GM21423 (cell line): Measurements from ENCODE around the gene RPRD1B.
A peak's percentile ranks its signal among the peaks of the same experiment; 100 is the strongest.

Experiments used
- ATAC-seq: cut with Tn5 transposase; IDR thresholded peaks from one replicate; pipeline ENCODE4 v1.9.1; 2021; ENCODE audit warnings: mild to moderate bottlenecking, moderate library complexity; ENCODE audit not compliant: unreplicated experiment

RPRD1B gene

DNA sequence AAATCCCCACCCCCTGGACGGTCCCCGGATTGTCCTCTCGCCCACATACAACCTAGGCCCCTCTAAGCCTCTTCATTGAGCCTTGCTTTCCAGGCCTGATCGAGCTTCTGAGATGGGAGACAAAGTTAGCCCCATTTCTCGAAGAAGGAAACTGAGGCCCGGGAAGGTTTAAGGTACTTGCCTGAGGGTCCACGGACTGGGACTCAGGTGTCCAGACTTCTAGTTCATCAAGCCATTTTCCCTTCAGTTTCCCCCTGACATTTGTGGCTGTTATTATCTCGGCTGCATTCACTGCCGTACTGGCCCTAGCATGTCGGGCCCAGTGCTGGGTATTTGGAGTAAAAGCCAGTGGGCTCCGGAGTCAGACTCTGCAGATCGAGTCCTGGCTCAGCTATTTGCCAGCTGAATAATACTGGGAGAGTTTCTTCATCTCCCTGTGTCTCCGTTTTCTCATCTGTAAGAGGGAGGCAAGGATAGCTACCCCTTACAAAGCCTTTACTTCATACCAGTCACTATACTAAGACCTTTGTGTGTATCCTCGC lies 633 bp downstream of the RPRD1B start:
- ATAC-seq, result peak; percentile 3

DNA sequence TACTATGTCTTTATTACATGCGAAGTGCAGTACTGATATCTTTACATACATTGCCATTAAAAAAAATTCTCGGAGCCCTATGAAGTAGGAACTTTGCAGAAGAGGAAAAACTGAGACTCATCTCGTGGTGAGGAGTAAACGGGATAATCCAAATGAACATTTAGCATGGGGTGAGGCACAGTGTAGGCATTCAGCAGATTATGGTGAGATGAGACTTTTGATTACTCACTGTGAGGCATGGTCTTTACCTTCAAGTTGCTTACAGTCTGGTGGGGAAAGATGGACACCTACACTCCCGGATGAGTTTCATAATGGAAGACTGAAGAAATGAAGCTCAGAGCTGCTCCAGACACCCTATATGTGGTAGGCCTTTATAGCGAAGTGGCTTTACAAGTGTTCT lies 1.4 kb downstream of the RPRD1B start:
- no peak for ATAC-seq

DNA sequence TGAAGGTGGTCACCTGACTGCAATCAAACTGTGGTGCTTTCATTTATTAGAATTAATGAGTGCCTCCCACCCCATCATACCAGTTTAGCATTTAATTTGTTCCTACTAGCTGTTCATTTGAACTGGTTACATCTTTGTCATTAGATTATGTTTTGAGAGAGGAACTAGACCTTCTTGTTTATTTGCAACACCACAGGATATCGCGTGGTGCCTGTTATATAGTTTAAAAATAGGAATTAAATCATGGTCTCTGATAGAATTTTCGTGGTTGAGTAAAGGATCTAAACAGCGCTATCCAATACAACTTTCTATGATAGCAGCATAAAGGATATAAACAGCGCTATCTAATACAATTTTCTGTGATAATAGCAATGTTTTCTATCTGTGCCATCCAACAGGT lies 2.8 kb downstream of the RPRD1B start:
- ATAC-seq, result no peak

- no peak for ATAC-seq
These were observed 6.7 kb downstream of the RPRD1B start for GRCh38 chr20:38040276-38040675.

- ATAC-seq, result no peak
These were observed 10.2 kb downstream of the RPRD1B start for GRCh38 chr20:38043512-38044300.

DNA sequence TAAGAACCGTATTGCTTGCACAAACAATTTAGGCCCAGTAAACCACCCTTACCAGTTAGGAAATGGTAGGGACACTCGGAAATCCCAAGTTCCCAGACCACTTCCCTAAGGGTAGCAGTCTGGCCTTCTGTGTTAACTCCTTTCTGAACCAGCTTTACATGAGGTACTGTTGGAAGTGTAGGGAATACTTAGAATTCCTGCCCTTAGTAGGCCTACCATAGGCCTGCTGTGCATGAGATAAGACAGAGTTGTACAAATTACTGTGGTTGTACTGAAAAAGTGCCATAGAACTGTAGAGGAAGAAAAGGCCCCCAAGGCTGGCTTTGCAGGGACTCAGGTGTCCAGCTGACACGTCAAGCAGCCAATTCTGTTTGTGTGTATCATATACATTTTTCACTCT lies 11.1 kb downstream of the RPRD1B start:
- ATAC-seq, result no peak

DNA sequence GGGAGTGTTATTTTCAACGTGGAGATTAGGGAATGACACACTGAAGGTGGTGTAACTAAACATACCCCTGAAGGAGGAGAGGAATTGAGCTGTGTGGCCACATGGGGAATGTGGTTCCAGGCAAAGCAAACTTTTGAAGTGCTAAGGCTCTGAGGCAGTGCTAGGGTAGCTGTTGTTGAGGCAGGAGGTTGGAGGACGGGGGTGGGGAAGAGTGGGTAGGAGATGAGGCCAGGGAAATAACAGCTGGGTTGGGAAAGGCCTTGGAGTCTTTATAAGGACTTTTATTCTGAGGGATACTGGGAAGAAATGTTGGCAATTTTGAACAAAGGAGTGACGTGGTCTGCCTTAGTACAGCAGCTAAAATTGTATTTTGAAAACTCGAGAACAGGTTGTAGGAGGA lies 13.0 kb downstream of the RPRD1B start:
- no peak for ATAC-seq

DNA sequence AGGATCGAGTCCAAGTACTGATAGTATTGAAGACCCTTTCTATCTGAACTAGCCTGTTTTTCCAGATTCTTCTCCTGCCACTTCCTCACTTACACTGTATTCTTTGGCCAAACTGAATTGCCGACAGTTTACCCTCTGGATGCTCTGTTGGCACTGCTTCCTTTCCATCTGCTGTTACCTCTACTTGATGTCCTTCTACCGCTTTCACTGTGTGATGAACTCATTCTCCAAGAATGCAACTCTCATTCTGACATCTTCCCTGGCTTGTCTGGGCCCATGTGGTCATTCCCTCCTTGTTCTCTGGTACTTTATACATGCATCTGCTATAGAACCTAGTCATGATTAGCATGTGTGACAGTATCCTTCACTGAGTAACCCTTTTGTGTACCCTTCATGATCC lies 16.3 kb downstream of the RPRD1B start:
- ATAC-seq, result no peak

GRCh38 chr20:38050686-38051085 lies 17.1 kb downstream of the RPRD1B start:
- ATAC-seq, result no peak

GRCh38 chr20:38052870-38053269 lies 19.3 kb downstream of the RPRD1B start:
- ATAC-seq, result no peak

- ATAC-seq, result no peak
These were observed 21.1 kb downstream of the RPRD1B start for GRCh38 chr20:38054647-38055046.

DNA sequence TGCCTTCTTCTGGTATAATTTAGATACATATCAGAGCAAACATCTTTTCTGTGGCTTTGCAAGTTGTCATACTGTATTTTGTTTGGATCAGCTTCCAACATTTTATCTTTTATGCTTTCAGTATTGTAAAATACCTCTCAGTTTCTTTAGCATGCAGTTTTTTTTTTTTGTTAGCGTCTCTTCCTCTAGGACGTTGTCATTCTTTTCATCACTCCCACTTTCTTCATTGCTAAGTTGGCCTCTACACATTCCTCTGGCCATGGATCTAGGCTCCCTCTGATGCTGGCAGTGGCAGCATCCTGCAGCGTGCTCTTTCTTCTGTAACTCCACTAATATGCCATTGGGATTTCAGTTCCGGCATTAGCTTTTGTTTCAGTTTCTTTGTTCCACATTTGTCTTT lies 21.7 kb downstream of the RPRD1B start:
- no peak for ATAC-seq

- ATAC-seq, result no peak
These were observed 22.3 kb downstream of the RPRD1B start for GRCh38 chr20:38055848-38056247.

DNA sequence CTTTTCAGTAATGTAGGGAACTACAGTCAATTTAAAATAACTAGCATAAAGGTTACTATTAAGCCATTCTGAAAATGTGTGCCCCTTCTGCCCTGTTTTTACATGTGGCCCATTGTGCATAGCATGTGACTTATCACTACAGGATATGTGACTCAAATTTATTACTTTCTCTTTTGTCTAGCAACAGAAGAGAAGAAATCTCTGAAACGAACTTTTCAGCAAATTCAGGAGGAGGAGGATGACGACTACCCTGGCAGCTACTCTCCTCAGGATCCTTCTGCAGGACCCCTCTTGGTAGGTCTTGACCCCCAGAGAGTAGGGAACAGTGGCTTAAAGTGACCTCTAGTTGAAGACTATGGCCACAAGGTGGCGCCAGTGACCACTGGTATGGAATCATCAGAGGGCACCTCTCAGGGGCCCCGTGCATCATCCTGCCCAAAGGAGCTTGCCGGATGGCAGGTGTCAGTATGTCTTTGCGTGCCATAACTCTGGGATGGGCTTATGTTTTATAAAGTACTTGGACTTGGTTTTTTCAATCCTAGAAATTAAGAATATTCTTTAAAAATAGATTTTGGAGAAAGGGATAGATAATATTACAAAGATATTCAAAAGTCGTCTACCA lies 23.9 kb downstream of the RPRD1B start:
- ATAC-seq, result peak; percentile 58

DNA sequence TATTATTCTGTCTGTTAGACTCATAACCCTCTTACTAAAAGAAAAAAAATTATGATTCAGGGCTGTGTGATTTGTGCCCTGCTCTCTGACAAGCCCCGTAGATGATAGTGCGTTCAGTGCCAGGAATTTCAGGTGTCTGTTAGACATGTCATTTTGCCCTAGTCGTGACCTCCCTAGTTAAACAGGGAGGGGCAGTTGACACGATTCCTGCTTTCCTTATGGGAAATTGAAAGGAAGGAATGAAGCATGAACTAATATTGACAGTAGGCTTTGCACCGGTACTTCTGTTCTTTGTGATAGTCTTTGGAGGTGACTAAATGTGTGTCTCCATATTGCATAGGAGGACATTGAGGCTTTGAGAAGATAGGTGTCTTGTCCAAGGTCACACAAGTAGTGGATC lies 26.3 kb downstream of the RPRD1B start:
- ATAC-seq, result no peak

DNA sequence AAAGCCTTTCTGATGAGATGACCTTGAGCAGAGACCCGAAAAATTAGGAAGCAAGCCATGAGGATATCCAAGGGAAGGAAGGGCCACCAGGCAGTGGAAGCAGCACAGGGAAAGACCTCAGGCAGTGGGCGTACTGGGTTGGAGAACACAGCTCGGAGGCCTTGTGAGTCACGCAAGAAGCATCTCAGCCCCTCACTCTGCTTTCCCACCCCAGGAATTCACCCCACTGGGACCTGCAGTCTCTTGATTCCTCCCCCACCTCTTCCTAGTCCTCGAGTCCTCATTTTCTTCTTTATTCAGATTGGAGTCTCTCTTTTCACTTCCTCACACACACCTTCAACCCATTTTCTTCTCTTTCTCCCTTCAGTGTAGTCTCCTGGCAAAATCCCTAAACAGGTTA lies 27.0 kb downstream of the RPRD1B start:
- ATAC-seq, result no peak

- ATAC-seq, result no peak
These were observed 27.6 kb downstream of the RPRD1B start for GRCh38 chr20:38061109-38061508.

DNA sequence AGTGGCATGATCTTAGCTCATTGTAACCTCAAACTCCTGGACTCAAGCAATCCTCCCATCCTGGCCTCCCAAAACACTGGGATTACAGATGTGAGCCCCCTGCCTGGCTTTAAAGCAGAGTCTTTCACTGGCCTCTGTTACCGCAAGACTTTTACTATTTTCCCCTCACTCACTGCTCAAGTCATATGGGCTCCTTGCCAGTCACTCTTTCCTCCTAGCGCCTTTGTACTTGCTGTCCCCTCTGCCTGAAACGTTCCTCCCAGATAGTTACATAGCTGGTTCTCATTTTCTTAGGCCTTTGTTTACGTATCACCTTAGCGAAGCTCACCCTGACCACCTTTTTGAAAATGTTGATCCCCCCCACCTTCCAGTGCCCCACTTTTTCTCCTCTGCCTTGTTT lies 29.3 kb downstream of the RPRD1B start:
- no peak for ATAC-seq

GRCh38 chr20:38063911-38064530 lies 30.5 kb downstream of the RPRD1B start:
- no peak for ATAC-seq

- ATAC-seq, result no peak
These were observed 32.3 kb downstream of the RPRD1B start for GRCh38 chr20:38065764-38066375.

- no peak for ATAC-seq
These were observed 33.6 kb downstream of the RPRD1B start for GRCh38 chr20:38066969-38067716.
